ENCODE measurements around the gene ENTPD5.
"Not testable (repeated sequence)": the region's sequence is repeated elsewhere in the genome, so short reads cannot be mapped to it uniquely, and the experiment has no call there.

Gene ENTPD5

DNA sequence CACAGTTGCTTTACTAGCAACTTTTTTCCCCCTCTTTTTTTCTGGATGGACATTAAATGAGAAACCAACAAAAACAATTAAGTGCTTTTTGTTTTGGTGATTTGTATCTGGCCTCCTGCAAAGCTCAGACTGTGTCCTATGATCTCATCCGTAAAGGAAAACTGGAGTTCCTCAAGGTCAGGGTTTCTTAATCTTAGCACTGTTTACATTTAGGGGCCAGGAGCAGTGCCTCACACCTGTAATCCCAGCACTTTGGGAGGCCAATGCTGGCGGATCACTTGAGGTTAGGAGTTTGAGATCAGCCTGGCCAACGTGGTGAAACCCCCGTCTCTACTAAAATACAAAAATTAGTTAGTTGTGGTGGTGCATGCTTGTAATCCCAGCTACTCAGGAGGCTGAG is 28.0 kb downstream of the ENTPD5 start:
- Histone ChIP-seq H3K36me3 (ENCODE audit: insufficient read depth, low read length) (peaks cover 8% of the 10 kb centered on the region; the same call in 1 of the 2 replicates), H3K4me3 (ENCODE audit: low read length, poor library complexity, severe bottlenecking) (no peak overlapping the region), H3K4me1 (ENCODE audit: insufficient read depth, low read length, poor library complexity, severe bottlenecking) (no peaks in the 10 kb centered on the region), H3K79me2 (ENCODE audit: insufficient read depth, low read length) (no peaks in the 10 kb centered on the region), H3K9me2 (replicated peaks; ENCODE audit: low read depth, low read length) (no peaks in the 10 kb centered on the region), H4K20me1 (ENCODE audit: insufficient read depth, low read length, poor library complexity, severe bottlenecking) (no peaks in the 10 kb centered on the region), H3K9ac (ENCODE audit: low read depth, low read length, poor library complexity, severe bottlenecking) (no peak overlapping the region), H3K9me3 (ENCODE audit: insufficient read depth, low read depth, low read length) (no peaks in the 10 kb centered on the region), H3K27me3 (ENCODE audit: insufficient read depth, low read length, poor library complexity, severe bottlenecking) (no peaks in the 10 kb centered on the region), H3F3A (ENCODE audit: low read depth) (no peaks in the 10 kb centered on the region), H2AFZ (ENCODE audit: low read length) (no peak overlapping the region), H3K4me2 (ENCODE audit: low read depth, low read length, poor library complexity, severe bottlenecking) (no peak overlapping the region)
- no peak for TF ChIP-seq EZH2phosphoT487 (IDR thresholded peaks at IDR 0.05; ENCODE audit: borderline replicate concordance)
- TF ChIP-seq, protein P1, sequence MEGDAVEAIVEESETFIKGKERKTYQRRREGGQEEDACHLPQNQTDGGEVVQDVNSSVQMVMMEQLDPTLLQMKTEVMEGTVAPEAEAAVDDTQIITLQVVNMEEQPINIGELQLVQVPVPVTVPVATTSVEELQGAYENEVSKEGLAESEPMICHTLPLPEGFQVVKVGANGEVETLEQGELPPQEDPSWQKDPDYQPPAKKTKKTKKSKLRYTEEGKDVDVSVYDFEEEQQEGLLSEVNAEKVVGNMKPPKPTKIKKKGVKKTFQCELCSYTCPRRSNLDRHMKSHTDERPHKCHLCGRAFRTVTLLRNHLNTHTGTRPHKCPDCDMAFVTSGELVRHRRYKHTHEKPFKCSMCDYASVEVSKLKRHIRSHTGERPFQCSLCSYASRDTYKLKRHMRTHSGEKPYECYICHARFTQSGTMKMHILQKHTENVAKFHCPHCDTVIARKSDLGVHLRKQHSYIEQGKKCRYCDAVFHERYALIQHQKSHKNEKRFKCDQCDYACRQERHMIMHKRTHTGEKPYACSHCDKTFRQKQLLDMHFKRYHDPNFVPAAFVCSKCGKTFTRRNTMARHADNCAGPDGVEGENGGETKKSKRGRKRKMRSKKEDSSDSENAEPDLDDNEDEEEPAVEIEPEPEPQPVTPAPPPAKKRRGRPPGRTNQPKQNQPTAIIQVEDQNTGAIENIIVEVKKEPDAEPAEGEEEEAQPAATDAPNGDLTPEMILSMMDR (conservative IDR thresholded peaks at IDR 0.05; ENCODE audit: low read length): no peak

DNA sequence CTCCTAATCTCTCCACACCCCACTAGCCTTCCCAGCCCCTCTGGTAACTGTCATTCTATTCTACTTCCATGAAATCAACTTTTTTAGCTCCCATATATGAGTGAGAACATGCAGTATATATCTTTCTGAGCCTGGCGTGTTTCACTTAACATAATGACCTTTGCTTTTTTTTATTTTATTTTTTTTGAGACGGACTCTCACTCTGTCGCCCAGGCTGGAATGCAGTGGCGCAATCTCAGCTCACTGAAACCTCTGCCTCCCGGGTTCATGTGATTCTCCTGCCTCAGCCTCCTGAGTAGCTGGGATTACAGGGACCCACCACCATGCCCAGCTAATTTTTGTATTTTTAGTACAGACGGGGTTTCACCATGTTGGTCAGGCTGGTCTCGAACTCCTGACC is 30.4 kb downstream of the ENTPD5 start:
- not testable (repeated sequence) for H3K9me3 ChIP-seq (ENCODE audit: insufficient read depth, low read depth, low read length); H3F3A ChIP-seq (ENCODE audit: low read depth); H4K20me1 ChIP-seq (ENCODE audit: insufficient read depth, low read length, poor library complexity, severe bottlenecking); H3K4me2 ChIP-seq (ENCODE audit: low read depth, low read length, poor library complexity, severe bottlenecking); H3K9me2 ChIP-seq (replicated peaks; ENCODE audit: low read depth, low read length); H3K79me2 ChIP-seq (ENCODE audit: insufficient read depth, low read length); H2AFZ ChIP-seq (ENCODE audit: low read length); H3K4me1 ChIP-seq (ENCODE audit: insufficient read depth, low read length, poor library complexity, severe bottlenecking); H3K36me3 ChIP-seq (ENCODE audit: insufficient read depth, low read length); H3K4me3 ChIP-seq (ENCODE audit: low read length, poor library complexity, severe bottlenecking); H3K9ac ChIP-seq (ENCODE audit: low read depth, low read length, poor library complexity, severe bottlenecking); H3K27me3 ChIP-seq (ENCODE audit: insufficient read depth, low read length, poor library complexity, severe bottlenecking)

DNA sequence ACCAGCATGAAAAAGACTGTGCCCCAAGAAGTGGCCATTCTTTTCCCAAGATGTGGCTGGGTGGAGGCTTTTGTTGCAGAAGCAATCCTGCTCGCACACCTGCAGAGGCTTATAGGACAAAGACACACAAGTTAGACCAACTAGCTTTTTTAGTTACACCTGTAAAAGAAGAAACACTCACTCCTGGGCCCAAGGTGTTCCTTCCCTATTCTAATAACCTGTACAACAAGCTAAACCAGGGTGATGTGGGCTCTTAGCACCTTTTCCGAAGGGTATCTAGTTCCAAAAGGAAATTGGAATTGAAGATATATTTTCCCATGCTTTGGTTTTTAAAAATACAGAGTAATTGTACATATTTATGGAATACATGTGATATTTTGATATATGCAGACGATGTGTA is 31.0 kb downstream of the ENTPD5 start:
- no peak overlapping the region for H3K4me2 ChIP-seq (ENCODE audit: low read depth, low read length, poor library complexity, severe bottlenecking)
- H3K36me3 ChIP-seq (ENCODE audit: insufficient read depth, low read length): peaks cover 8% of the 10 kb centered on the region; the same call in 1 of the 2 replicates
- H3F3A ChIP-seq (ENCODE audit: low read depth): no peaks in the 10 kb centered on the region
- no peaks in the 10 kb centered on the region for H3K79me2 ChIP-seq (ENCODE audit: insufficient read depth, low read length)
- H3K9me3 ChIP-seq (ENCODE audit: insufficient read depth, low read depth, low read length): no peaks in the 10 kb centered on the region
- no peak overlapping the region for H2AFZ ChIP-seq (ENCODE audit: low read length)
- no peak for TF ChIP-seq EZH2phosphoT487 (IDR thresholded peaks at IDR 0.05; ENCODE audit: borderline replicate concordance)
- TF ChIP-seq, protein P1 (conservative IDR thresholded peaks at IDR 0.05; ENCODE audit: low read length): no peak
- H3K4me1 ChIP-seq (ENCODE audit: insufficient read depth, low read length, poor library complexity, severe bottlenecking): no peaks in the 10 kb centered on the region
- H3K9me2 ChIP-seq (replicated peaks; ENCODE audit: low read depth, low read length): no peaks in the 10 kb centered on the region
- H3K9ac ChIP-seq (ENCODE audit: low read depth, low read length, poor library complexity, severe bottlenecking): no peak overlapping the region
- no peak overlapping the region for H3K4me3 ChIP-seq (ENCODE audit: low read length, poor library complexity, severe bottlenecking)
- no peaks in the 10 kb centered on the region for H3K27me3 ChIP-seq (ENCODE audit: insufficient read depth, low read length, poor library complexity, severe bottlenecking)
- no peaks in the 10 kb centered on the region for H4K20me1 ChIP-seq (ENCODE audit: insufficient read depth, low read length, poor library complexity, severe bottlenecking)

DNA sequence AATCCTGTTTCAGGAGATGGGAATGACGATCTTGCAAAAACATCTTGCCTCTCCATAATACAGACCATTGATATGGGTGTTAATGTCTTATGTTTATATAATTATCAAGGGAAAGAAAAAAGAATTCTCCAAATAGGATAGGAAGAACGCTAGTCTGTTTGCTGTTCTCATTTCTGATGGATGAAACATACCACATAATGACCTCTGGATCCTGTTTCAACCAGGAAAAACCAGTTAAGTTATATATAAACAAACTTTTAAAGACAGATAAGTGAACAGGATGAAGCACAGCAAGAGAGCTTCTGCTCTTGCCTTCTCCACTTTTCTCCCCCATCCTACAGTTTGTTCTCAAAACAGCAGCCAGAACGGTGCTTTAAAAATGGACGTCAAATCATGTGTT is 41.2 kb downstream of the ENTPD5 start:
- Histone ChIP-seq H3K4me1 (ENCODE audit: insufficient read depth, low read length, poor library complexity, severe bottlenecking) (no peaks in the 10 kb centered on the region), H3K9me2 (replicated peaks; ENCODE audit: low read depth, low read length) (no peaks in the 10 kb centered on the region), H3K4me2 (ENCODE audit: low read depth, low read length, poor library complexity, severe bottlenecking) (no peak overlapping the region), H4K20me1 (ENCODE audit: insufficient read depth, low read length, poor library complexity, severe bottlenecking) (no peaks in the 10 kb centered on the region), H3K9me3 (ENCODE audit: insufficient read depth, low read depth, low read length) (no peaks in the 10 kb centered on the region), H3K36me3 (ENCODE audit: insufficient read depth, low read length) (no peaks in the 10 kb centered on the region), H3K79me2 (ENCODE audit: insufficient read depth, low read length) (no peaks in the 10 kb centered on the region), H3K9ac (ENCODE audit: low read depth, low read length, poor library complexity, severe bottlenecking) (no peak overlapping the region), H2AFZ (ENCODE audit: low read length) (no peak overlapping the region), H3K4me3 (ENCODE audit: low read length, poor library complexity, severe bottlenecking) (no peak overlapping the region), H3F3A (ENCODE audit: low read depth) (no peaks in the 10 kb centered on the region), H3K27me3 (ENCODE audit: insufficient read depth, low read length, poor library complexity, severe bottlenecking) (no peaks in the 10 kb centered on the region)
- no peak for TF ChIP-seq EZH2phosphoT487 (IDR thresholded peaks at IDR 0.05; ENCODE audit: borderline replicate concordance)
- TF ChIP-seq, protein P1 (conservative IDR thresholded peaks at IDR 0.05; ENCODE audit: low read length): no peak
